Body of pancreas (tissue), 2 donors: ENCODE data around the gene EXOC5. TPM values are rescaled to one million over a fixed set of nuclear protein-coding genes. Genes with fewer than 3 reads are reported as not detected.

ENCODE experiments used
- total RNA-seq, 2 donors: library from RNA; depleted of rRNA; stranded (reverse); fragments of >200 nt; gene quantifications; one replicate each; pipeline ENCODE4 v1.1.0, GENCODE V29; 2016

EXOC5 gene
- total RNA-seq, 2 donors from 2014 or later = 16.3 to 19.4 TPM

Other genes with a start within 250 kb of the EXOC5 start
- 10 to 100 TPM; 12.2 to 17.8 TPM for gene AP5M1, start 66 bp upstream of the EXOC5 start, total RNA-seq
- 10 to 100 TPM in 1 of 2 donors, 1 to 10 TPM in 1; 8.2 to 13.2 TPM for gene NAA30, start 121.7 kb upstream of the EXOC5 start, total RNA-seq
- 100 to 1,000 TPM in 1 of 2 donors, 10 to 100 TPM in 1; 97.8 to 123 TPM for gene CCDC198, start 225.0 kb upstream of the EXOC5 start, total RNA-seq